NCI-H460 (cell line): ENCODE results near the gene PTPRB. TPM values are rescaled to one million over a fixed set of nuclear protein-coding genes. Genes with fewer than 3 reads are reported as not detected.

Experiments used
- DNase-seq: peaks from one replicate; pipeline ENCODE4 v3.0.0-alpha.2; 2016; ENCODE audit warnings: low read depth; ENCODE audit errors: extremely low read depth
- total RNA-seq: library from RNA; depleted of rRNA; stranded (reverse); fragments of >200 nt; shearing (Covaris generic); gene quantifications from 2 replicates; pipeline ENCODE4 v1.2.3, GENCODE V29; 2014

The PTPRB gene
- total RNA-seq, 1 experiment from 2014 or later = 1.0 TPM

GRCh38 chr12:70644861-70645260, 7.6 kb upstream of the PTPRB start:
- DNase-seq = peak; percentile 34

- DNase-seq = peak; percentile 30
Observed at GRCh38 chr12:70643939-70644338, 6.7 kb upstream of the PTPRB start.

- no peak for DNase-seq
Observed at GRCh38 chr12:70641691-70642090, 4.5 kb upstream of the PTPRB start.

GRCh38 chr12:70640901-70641300, 3.7 kb upstream of the PTPRB start:
- no peak for DNase-seq

- DNase-seq = no peak
Observed at GRCh38 chr12:70639535-70639934, 2.3 kb upstream of the PTPRB start.

GRCh38 chr12:70638639-70639360, 1.6 kb upstream of the PTPRB start:
- DNase-seq = no peak

- no peak for DNase-seq
Observed at GRCh38 chr12:70635755-70636154, 1.5 kb downstream of the PTPRB start.

- DNase-seq = no peak
Observed at GRCh38 chr12:70628701-70629480, 8.3 kb downstream of the PTPRB start.

GRCh38 chr12:70627677-70628076, 9.6 kb downstream of the PTPRB start:
- DNase-seq = no peak

GRCh38 chr12:70626180-70626579, 11.0 kb downstream of the PTPRB start:
- no peak for DNase-seq

GRCh38 chr12:70619471-70620152, 17.6 kb downstream of the PTPRB start:
- no peak for DNase-seq

GRCh38 chr12:70618371-70618770, 18.9 kb downstream of the PTPRB start:
- DNase-seq = no peak

GRCh38 chr12:70617450-70617849, 19.8 kb downstream of the PTPRB start:
- DNase-seq = no peak

GRCh38 chr12:70615174-70615866, 21.9 kb downstream of the PTPRB start:
- DNase-seq = no peak

GRCh38 chr12:70609739-70610491, 27.3 kb downstream of the PTPRB start:
- peak; percentile 28 for DNase-seq

- DNase-seq = no peak
Observed at GRCh38 chr12:70609203-70609602, 28.0 kb downstream of the PTPRB start.

GRCh38 chr12:70608184-70608583, 29.0 kb downstream of the PTPRB start:
- no peak for DNase-seq

- no peak for DNase-seq
Observed at GRCh38 chr12:70607107-70607506, 30.1 kb downstream of the PTPRB start.

- no peak for DNase-seq
Observed at GRCh38 chr12:70605976-70606375, 31.3 kb downstream of the PTPRB start.

GRCh38 chr12:70604662-70605061, 32.6 kb downstream of the PTPRB start:
- DNase-seq = no peak
